Thymus (tissue), 11 donors: ENCODE data around the gene FBLL1. TPM values are rescaled to one million over a fixed set of nuclear protein-coding genes. Genes with fewer than 3 reads are reported as not detected.
"Not testable (repeated sequence)": the region's sequence is repeated elsewhere in the genome, so short reads cannot be mapped to it uniquely, and the experiment has no call there.

ENCODE experiments used
- DNase-seq, 9 donors: peaks; one replicate each; pipeline ENCODE4 v3.0.0-alpha.2; 2013; ENCODE audit warnings: low spot score in 9 of 9, low read depth in 6 of 9, missing footprints in 1 of 9
- H3K27ac ChIP-seq, 2 donors: one replicate each; pipeline ENCODE4 v1.5.1; 2013; ENCODE audit warnings: control low read depth in 1 of 2, low read depth in 1 of 2, low read length in 1 of 2, mild to moderate bottlenecking in 1 of 2, moderate library complexity in 1 of 2
- H3K27me3 ChIP-seq, 2 donors: one replicate each; pipeline ENCODE4 v1.5.1; 2013; ENCODE audit warnings: low read length in 1 of 2; ENCODE audit not compliant: control insufficient read depth in 2 of 2, insufficient read depth in 1 of 2
- H3K36me3 ChIP-seq, 2 donors: one replicate each; pipeline ENCODE4 v1.5.1; 2013; ENCODE audit warnings: low read length in 1 of 2, mild to moderate bottlenecking in 1 of 2, moderate library complexity in 1 of 2; ENCODE audit not compliant: control insufficient read depth in 2 of 2, insufficient read depth in 2 of 2
- H3K4me1 ChIP-seq, 2 donors: one replicate each; pipeline ENCODE4 v1.5.1; 2013; ENCODE audit warnings: low read length in 2 of 2; ENCODE audit not compliant: control insufficient read depth in 2 of 2, insufficient read depth in 2 of 2
- H3K4me3 ChIP-seq, 2 donors: one replicate each; pipeline ENCODE4 v1.5.1; 2013; ENCODE audit warnings: low read length in 2 of 2, control low read depth in 1 of 2, mild to moderate bottlenecking in 1 of 2
- H3K9me3 ChIP-seq, 2 donors: one replicate each; pipeline ENCODE4 v1.5.1; 2013; ENCODE audit warnings: low read length in 1 of 2, mild to moderate bottlenecking in 1 of 2; ENCODE audit not compliant: control insufficient read depth in 2 of 2, insufficient read depth in 1 of 2
- WGBS: extraction: QIAGEN DNeasy Blood & Tissue Kit; methylation state at CpG from one replicate; pipeline ENCODE4 v1.1.7; 2013; 5-methylcytosine and 5-hydroxymethylcytosine counted together
- polyA plus RNA-seq: library from polyadenylated mRNA; stranded (reverse); fragments of 200-250 nt; gene quantifications from one replicate; pipeline ENCODE4 v1.2.3, GENCODE V29; 2013
- total RNA-seq: library from RNA; stranded (reverse); fragments of 120-200 nt; gene quantifications from one replicate; pipeline ENCODE4 v1.2.4, GENCODE V29; 2013
- donor health status: healthy.

Gene FBLL1
- total and polyA plus RNA-seq, 2 donors: 0.14 to 0.87 TPM

GRCh38 chr5:168513861-168514428 lies 15.2 kb upstream of the FBLL1 start:
- WGBS: over 99% methylated on average over 2 of the region's 2 CpGs
- Histone ChIP-seq H3K27me3 (no peaks in the 10 kb centered on the region), H3K9me3 (peaks cover 0 to 5% of the 10 kb centered on the region in 2 donors), H3K4me1 (no peaks in the 10 kb centered on the region), H3K4me3 (no peak overlapping the region), H3K36me3 (peaks cover 43 to 85% of the 10 kb centered on the region in 2 donors), H3K27ac (no peak overlapping the region)
- DNase-seq: no peak

GRCh38 chr5:168525856-168526255 lies 3.2 kb upstream of the FBLL1 start:
- peaks cover 0 to 6% of the 10 kb centered on the region in 2 donors for H3K36me3 ChIP-seq
- H3K27me3 ChIP-seq: peaks cover 25 to 28% of the 10 kb centered on the region in 2 donors
- WGBS: 93% methylated on average over 2 of the region's 2 CpGs
- H3K27ac ChIP-seq: no peak overlapping the region
- no peak overlapping the region for H3K4me3 ChIP-seq
- peaks cover 0 to 12% of the 10 kb centered on the region in 2 donors for H3K9me3 ChIP-seq
- no peak for DNase-seq
- H3K4me1 ChIP-seq: peaks cover 0 to 2% of the 10 kb centered on the region in 2 donors

GRCh38 chr5:168527756-168528295 lies 1.3 kb upstream of the FBLL1 start:
- no peak overlapping the region for H3K27ac ChIP-seq
- H3K4me3 ChIP-seq: no peak overlapping the region
- WGBS: 92% methylated on average over 4 of the region's 4 CpGs
- no peak for DNase-seq
- peaks cover 0 to 12% of the 10 kb centered on the region in 2 donors for H3K9me3 ChIP-seq
- H3K4me1 ChIP-seq: peaks cover 0 to 2% of the 10 kb centered on the region in 2 donors
- peaks cover 0 to 3% of the 10 kb centered on the region in 2 donors for H3K36me3 ChIP-seq
- H3K27me3 ChIP-seq: peaks cover 32 to 42% of the 10 kb centered on the region in 2 donors

GRCh38 chr5:168529374-168530234 lies 499 bp downstream of the FBLL1 start:
- H3K36me3 ChIP-seq: no peaks in the 10 kb centered on the region
- peak overlapping the region in 1 of 2 donors; percentile 46 for H3K4me3 ChIP-seq
- no peak for DNase-seq
- peaks cover 0 to 2% of the 10 kb centered on the region in 2 donors for H3K4me1 ChIP-seq
- peaks cover 32 to 43% of the 10 kb centered on the region in 2 donors for H3K27me3 ChIP-seq
- WGBS: 19% methylated on average over 124 of the region's 125 CpGs
- no peak overlapping the region for H3K27ac ChIP-seq
- H3K9me3 ChIP-seq: peaks cover 0 to 12% of the 10 kb centered on the region in 2 donors

- Histone ChIP-seq H3K9me3 (peaks cover 0 to 12% of the 10 kb centered on the region in 2 donors), H3K27me3 (peaks cover 32 to 43% of the 10 kb centered on the region in 2 donors), H3K4me1 (peaks cover 0 to 2% of the 10 kb centered on the region in 2 donors), H3K36me3 (no peaks in the 10 kb centered on the region), H3K4me3 (no peak overlapping the region), H3K27ac (no peak overlapping the region)
- 80% methylated on average over 4 of the region's 4 CpGs for WGBS
- DNase-seq: no peak
Measured at GRCh38 chr5:168530621-168531150, 1.6 kb downstream of the FBLL1 start.

- H3K4me3 ChIP-seq: no peak overlapping the region
- H3K27me3 ChIP-seq: peaks cover 32 to 43% of the 10 kb centered on the region in 2 donors
- no peak for DNase-seq
- H3K36me3 ChIP-seq: no peaks in the 10 kb centered on the region
- no peak overlapping the region for H3K27ac ChIP-seq
- peaks cover 0 to 2% of the 10 kb centered on the region in 2 donors for H3K4me1 ChIP-seq
- H3K9me3 ChIP-seq: peaks cover 0 to 12% of the 10 kb centered on the region in 2 donors
- 84% methylated on average over 5 of the region's 5 CpGs for WGBS
Measured at GRCh38 chr5:168531191-168531590, 2.1 kb downstream of the FBLL1 start.

- no peak for DNase-seq
- no peak overlapping the region for H3K4me3 ChIP-seq
- peaks cover 0 to 2% of the 10 kb centered on the region in 2 donors for H3K4me1 ChIP-seq
- peaks cover 32 to 43% of the 10 kb centered on the region in 2 donors for H3K27me3 ChIP-seq
- WGBS: 65% methylated on average over 6 of the region's 6 CpGs
- no peak overlapping the region for H3K27ac ChIP-seq
- H3K36me3 ChIP-seq: no peaks in the 10 kb centered on the region
- peaks cover 0 to 12% of the 10 kb centered on the region in 2 donors for H3K9me3 ChIP-seq
Measured at GRCh38 chr5:168531987-168532864, 3.1 kb downstream of the FBLL1 start.

- peaks cover 19 to 32% of the 10 kb centered on the region in 2 donors for H3K27me3 ChIP-seq
- not testable (repeated sequence) for DNase-seq, H3K9me3 ChIP-seq, H3K27ac ChIP-seq, H3K4me1 ChIP-seq, H3K36me3 ChIP-seq, H3K4me3 ChIP-seq
- 93% methylated on average over 7 of the region's 7 CpGs for WGBS
Measured at GRCh38 chr5:168534351-168534750, 5.2 kb downstream of the FBLL1 start.
